Coronary artery (tissue), 2 donors: Measurements from ENCODE around the gene DBNL.
A peak's percentile ranks its signal among the peaks of the same experiment; 100 is the strongest.

Experiments
- DNase-seq: peaks from one replicate; pipeline ENCODE4 v3.0.0-alpha.2; 2017; ENCODE audit warnings: low spot score
- H3K27ac ChIP-seq, 2 donors: fragments of 200-600 bp; sonication (generic); one replicate each; pipeline ENCODE4 v1.5.1; 2016 to 2019
- H3K4me3 ChIP-seq: fragments of 200-600 bp; sonication (generic); 2 replicates; pipeline ENCODE4 v1.5.1; 2016; ENCODE audit warnings: mild to moderate bottlenecking, moderate library complexity
- TF ChIP-seq, protein P1 (sequence below): fragments of 200-600 bp; sonication (generic); IDR thresholded peaks from one replicate; pipeline ENCODE4 v1.5.1; 2019; ENCODE audit warnings: antibody characterized with exemption

Gene DBNL

DNA sequence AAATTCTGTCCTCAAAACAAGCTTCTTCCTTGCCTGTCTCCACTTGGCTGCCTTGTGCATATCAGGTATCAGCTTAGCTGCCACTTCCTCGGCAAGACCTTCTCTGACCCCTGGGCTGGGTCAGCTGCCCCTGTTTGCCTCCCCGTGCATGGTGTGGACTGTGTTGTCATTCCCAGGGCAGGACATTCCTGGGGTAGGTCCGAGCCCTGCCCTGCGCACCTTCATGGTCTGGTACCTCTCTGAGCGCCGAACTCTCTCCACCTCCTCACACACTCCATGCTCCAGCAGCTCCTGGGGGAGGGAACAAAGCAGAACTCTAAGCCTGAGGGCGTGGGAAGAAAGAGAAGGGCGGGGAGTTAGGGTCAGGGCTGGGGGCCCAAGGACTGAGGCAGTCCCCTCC is 34.0 kb downstream of the DBNL start:
- DNase-seq = no peak
- Histone ChIP-seq H3K27ac (peak overlapping the region in 1 of 2 donors; percentile 65), H3K4me3 (no peak overlapping the region)
- TF ChIP-seq, protein P1, sequence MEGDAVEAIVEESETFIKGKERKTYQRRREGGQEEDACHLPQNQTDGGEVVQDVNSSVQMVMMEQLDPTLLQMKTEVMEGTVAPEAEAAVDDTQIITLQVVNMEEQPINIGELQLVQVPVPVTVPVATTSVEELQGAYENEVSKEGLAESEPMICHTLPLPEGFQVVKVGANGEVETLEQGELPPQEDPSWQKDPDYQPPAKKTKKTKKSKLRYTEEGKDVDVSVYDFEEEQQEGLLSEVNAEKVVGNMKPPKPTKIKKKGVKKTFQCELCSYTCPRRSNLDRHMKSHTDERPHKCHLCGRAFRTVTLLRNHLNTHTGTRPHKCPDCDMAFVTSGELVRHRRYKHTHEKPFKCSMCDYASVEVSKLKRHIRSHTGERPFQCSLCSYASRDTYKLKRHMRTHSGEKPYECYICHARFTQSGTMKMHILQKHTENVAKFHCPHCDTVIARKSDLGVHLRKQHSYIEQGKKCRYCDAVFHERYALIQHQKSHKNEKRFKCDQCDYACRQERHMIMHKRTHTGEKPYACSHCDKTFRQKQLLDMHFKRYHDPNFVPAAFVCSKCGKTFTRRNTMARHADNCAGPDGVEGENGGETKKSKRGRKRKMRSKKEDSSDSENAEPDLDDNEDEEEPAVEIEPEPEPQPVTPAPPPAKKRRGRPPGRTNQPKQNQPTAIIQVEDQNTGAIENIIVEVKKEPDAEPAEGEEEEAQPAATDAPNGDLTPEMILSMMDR = no peak

DNA sequence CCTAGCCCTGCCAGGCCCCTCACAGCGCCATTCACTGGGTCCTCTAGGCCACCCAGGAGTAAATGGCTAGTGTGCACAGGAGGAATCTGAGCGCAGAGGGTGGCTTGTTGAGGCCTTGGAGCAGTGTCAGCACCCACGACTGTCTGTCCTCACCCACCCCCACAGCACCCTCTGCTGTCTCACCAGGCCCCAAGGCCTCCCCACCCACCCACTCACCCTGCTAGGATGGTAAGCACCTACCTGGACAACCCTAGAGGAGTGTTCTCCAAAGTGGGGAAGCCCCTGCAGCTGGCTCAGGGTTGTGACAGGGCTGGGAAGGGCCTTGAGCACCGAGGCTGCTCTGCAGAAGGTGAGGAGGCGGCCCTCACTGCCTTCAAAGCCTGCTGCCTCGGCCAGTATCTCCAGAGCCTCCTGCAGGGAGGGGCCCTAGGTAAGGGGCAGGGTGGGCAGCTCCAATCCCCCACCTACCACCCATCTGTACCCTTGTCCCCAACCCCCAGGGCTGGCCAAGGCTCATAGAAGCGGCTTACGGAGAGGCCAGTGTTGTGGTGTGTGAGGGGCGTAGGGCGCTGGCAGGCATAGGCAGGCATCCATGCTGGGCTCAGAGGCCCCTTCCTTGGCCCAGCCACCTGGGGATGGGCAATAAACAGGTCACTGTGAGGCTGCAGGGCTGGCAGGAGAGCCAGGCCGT is 35.0 kb downstream of the DBNL start:
- TF ChIP-seq, protein P1 = no peak
- peak overlapping the region in 1 of 2 donors; percentile 65 for H3K27ac ChIP-seq
- DNase-seq = no peak
- H3K4me3 ChIP-seq = no peak overlapping the region

DNA sequence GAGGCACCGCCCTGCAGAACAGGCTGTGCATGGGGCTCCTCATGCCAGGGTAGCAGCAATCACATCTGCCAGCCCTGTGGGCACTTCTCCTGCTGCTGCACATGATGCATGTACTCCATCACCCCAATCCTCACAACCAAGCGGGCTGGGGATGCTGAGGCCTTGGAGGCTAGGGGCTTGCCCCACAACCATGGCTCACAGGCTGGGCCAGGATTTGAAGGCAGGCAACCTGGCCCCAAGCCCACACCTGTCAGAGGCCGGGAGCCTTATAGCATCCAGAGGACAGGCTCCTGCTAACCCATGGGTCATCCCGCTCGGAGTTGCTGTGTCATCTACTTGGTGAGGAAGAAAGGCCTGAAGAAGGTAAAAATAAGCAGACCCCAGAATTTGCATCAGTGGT is 35.6 kb downstream of the DBNL start:
- no peak for DNase-seq
- H3K27ac ChIP-seq = peak overlapping the region in 1 of 2 donors; percentile 67
- no peak overlapping the region for H3K4me3 ChIP-seq
- TF ChIP-seq, protein P1 = no peak

DNA sequence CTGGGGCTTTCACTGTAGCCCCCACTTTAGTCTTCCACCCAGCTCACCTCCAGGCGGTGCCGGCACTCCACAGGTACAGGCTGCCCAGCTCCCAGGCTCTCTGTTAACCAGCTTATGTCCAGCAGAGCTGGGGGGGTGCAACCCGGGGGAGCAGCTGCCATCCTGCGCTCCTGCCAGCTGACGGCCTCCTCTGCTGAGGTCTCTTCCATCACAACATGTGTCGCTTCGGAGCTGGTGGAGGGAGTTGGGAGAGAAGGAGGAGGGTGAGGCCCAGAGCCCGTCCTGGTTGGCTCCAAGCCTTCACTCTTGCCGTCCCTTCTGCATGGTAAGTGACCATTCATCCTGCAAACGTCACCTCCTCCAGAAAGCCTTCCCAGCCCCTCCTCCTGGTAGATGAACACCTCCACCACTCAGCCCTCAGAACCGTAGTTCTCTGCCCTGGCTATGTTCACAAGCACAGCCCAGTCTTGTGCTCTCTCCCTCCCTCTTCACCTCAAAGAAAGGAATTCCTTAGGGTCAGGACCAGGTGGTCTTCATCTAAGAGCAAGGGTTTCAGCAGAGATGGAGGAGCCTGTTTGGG is 36.3 kb downstream of the DBNL start:
- TF ChIP-seq, protein P1 = no peak
- Histone ChIP-seq H3K4me3 (peak overlapping the region; percentile 78), H3K27ac (peak overlapping the region; percentile 27 to 67)
- no peak for DNase-seq

DNA sequence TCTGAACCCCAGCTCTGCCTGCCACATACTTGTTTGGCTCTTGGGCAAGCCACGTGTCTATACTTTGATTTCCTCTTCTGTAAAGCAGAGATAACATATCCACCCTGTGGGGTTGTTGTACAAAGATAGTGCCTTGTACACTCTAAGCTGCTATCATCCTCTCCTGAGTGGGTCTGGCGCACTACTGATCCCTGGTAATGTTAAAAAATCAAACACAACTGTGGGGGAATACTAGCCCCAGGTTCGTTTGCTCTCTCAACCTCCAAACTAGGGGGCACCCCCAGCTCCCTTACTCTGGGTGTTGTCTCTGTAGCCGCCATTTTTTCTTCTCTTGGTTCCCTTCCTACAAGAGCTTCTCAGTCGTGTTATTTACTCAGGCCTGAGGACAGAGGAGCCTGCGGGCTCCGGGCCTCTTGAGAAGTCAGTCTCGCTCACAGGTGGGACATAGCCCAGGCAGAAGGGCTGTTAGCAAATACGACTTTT is 36.8 kb downstream of the DBNL start:
- Histone ChIP-seq H3K27ac (peak overlapping the region; percentile 27 to 67), H3K4me3 (peak overlapping the region; percentile 78)
- no peak for DNase-seq
- TF ChIP-seq, protein P1 = no peak

DNA sequence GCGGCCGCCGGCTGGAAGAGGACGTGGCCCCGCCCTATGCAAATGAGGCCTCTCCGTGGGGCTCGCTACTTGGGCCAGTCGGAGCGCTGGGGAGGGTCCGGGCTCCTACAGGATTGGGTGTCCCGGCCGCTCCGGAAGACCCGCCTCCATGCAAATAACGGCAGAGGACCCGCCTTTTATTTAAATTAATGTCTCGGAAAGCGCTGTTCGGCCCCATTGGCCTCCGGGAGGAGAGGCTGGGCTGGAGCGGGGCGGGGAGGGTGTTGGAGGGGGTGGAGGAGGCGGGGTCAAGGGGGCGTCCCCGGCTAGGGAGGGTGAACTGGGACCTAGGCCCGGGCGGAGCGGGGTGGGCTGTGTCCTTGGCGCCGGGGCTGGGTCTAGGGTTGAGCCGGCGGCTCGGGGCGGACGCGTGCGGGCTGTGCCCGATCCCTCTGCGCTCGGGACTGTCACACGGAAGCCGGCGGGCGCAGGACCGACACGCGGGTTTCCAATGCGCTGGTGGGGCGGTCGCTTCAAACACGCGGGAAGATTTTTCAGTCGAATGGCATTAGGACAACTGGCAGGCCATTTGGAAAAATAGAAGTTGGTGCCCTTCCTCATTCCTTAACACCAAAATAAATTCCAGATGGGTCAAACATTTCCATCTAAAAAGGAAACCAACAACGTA is 38.2 kb downstream of the DBNL start:
- peak overlapping the region; percentile 94 to 95 for H3K27ac ChIP-seq
- DNase-seq = peak; percentile 100
- peak overlapping the region; percentile 78 for H3K4me3 ChIP-seq
- TF ChIP-seq, protein P1 = no peak
